ENCODE results near the gene GLIPR1.

GLIPR1 gene

DNA sequence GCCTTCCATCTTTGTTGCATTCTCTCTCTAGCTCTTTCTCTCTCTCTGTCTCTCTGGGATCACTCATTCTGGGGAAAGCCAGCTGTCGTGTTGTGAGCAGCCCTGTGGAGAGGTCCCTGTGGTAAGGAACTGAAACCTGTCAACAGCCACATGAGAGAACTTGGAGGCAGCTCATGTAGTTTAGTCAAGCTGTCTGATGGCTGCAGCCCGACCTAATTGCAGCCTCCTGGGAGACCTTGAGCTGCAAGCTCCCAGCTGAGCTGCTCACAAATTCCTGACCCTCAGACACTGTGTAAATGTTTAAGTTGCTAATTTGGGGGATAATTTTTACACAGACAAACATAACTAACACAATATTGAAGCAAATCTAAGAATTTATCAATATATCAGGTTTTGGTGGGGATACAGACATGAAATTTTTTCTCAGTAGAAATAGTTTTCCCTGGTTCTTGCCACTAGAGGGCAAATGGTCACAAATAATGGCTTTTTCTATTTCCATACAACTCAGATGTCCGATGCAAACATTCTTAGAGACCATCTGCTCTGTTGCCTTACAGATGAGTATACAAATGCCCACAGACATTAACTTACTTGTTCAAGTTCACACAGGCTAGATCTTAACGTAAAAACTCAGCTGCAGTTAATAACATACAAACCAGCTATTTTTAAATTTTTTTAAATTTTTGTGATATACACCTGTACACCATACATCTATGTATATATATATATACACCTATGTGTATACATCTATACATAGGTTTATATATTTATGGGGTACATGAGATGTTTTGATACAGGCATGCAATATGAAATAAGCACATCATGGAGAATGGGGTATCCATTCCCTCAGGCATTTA, 46.3 kb downstream of the GLIPR1 start:
- TF ChIP-seq, protein P1, sequence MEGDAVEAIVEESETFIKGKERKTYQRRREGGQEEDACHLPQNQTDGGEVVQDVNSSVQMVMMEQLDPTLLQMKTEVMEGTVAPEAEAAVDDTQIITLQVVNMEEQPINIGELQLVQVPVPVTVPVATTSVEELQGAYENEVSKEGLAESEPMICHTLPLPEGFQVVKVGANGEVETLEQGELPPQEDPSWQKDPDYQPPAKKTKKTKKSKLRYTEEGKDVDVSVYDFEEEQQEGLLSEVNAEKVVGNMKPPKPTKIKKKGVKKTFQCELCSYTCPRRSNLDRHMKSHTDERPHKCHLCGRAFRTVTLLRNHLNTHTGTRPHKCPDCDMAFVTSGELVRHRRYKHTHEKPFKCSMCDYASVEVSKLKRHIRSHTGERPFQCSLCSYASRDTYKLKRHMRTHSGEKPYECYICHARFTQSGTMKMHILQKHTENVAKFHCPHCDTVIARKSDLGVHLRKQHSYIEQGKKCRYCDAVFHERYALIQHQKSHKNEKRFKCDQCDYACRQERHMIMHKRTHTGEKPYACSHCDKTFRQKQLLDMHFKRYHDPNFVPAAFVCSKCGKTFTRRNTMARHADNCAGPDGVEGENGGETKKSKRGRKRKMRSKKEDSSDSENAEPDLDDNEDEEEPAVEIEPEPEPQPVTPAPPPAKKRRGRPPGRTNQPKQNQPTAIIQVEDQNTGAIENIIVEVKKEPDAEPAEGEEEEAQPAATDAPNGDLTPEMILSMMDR (IDR thresholded peaks at IDR 0.05; ENCODE audit: low read depth, low read length) = no peak; the same call in 1 of the 2 replicates
- H3K4me3 ChIP-seq (ENCODE audit: low read depth, low read length) = no peak overlapping the region

GRCh38 chr12:75528272-75528671, 47.7 kb downstream of the GLIPR1 start:
- H3K4me3 ChIP-seq (ENCODE audit: low read depth, low read length) = no peak overlapping the region
- TF ChIP-seq, protein P1 (IDR thresholded peaks at IDR 0.05; ENCODE audit: low read depth, low read length) = no peak

- H3K4me3 ChIP-seq (ENCODE audit: low read depth, low read length) = no peak overlapping the region
Observed at GRCh38 chr12:75528692-75529091, 48.1 kb downstream of the GLIPR1 start.

DNA sequence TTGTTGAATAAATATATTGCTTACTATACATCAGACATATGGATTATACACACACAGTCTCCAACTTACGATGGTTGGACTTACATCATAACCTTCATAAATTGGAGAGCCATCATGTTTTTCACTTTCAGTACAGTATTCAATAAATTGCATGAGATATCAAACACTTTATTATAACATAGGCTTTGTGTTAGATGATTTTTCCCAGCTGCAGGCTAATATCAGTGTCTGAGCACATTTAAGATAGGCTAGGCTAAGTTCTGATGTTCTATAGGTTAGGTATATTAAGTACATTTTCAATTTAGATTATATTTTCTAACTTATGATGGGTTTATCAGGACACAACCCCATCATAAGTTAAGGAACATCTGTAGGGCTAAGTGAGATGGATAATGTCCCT, 48.8 kb downstream of the GLIPR1 start:
- no peak overlapping the region for H3K4me3 ChIP-seq (ENCODE audit: low read depth, low read length)
- TF ChIP-seq, protein P1 (IDR thresholded peaks at IDR 0.05; ENCODE audit: low read depth, low read length) = no peak

More at GRCh38 chr12:75528692-75529091, 48.1 kb downstream of the GLIPR1 start:
- TF ChIP-seq, protein P1 (IDR thresholded peaks at IDR 0.05; ENCODE audit: low read depth, low read length) = no peak

- no peak overlapping the region for H3K4me3 ChIP-seq (ENCODE audit: low read depth, low read length)
- TF ChIP-seq, protein P1 (IDR thresholded peaks at IDR 0.05; ENCODE audit: low read depth, low read length) = no peak
Observed at GRCh38 chr12:75529826-75530225, 49.3 kb downstream of the GLIPR1 start.

DNA sequence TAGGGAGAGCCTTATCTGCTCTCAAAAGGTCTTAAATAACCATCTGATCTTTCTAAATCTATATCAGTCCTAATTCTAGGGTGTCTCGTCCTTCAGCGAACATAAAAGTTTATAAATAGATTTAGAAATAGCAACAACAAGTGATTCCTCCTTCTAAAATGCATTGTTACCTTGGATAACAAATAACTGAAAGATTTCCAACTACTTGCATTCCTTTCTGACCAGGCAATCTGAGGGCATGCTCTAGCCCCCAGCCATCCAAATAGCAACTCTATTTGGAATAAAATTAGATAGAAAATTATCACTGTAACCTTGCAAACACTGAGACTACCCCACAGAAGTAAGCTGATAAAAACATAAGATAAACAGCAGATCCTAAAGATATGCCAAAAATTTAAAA, 52.7 kb downstream of the GLIPR1 start:
- H3K4me3 ChIP-seq (ENCODE audit: low read depth, low read length) = no peak overlapping the region
- TF ChIP-seq, protein P1 (IDR thresholded peaks at IDR 0.05; ENCODE audit: low read depth, low read length) = no peak

DNA sequence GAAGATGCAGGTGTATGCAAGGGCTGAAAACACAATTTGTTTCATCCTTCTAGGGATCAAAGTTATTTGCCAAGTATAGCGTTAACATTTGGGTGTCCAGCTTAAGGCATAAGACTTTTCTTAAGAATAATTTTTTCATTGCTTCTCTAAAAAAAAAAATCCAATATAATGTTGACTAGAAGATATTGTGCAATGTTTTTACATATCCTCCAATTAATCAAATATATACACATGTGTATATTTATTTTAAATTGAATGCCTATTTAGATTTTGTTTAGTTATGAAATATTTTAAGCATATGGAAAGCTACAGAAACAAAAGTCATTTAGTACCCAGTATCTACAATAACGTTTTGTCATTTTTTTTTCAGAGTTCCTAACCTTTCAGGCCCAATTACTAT, 59.3 kb downstream of the GLIPR1 start:
- TF ChIP-seq, protein P1 (IDR thresholded peaks at IDR 0.05; ENCODE audit: low read depth, low read length) = no peak
- H3K4me3 ChIP-seq (ENCODE audit: low read depth, low read length) = no peak overlapping the region
